RWPE1 (cell line): ENCODE results near the gene PIP5K1C.

Experiments
- CTCF ChIA-PET: fragments of 350-600 bp; sonication (Branson Sonifier 250); formaldehyde crosslinking; extraction: SDS; loops from one replicate; lab custom pipeline; 2021; lab: Yijun Ruan, JAX
- POLR2A ChIA-PET: fragments of 400-600 bp; formaldehyde crosslinking; extraction: SDS; loops from one replicate; lab custom pipeline; 2020; ENCODE audit warnings: antibody characterized with exemption; ENCODE audit not compliant: low non-redundant PET; lab: Yijun Ruan, JAX
- DNase-seq: peaks from one replicate; pipeline ENCODE4 v3.0.0; 2012; ENCODE audit warnings: low spot score
- H3K27ac ChIP-seq: fragments of 450-650 bp; 2 replicates; pipeline ENCODE4 v1.5.1; 2017
- CTCF ChIP-seq: fragments of 450-650 bp; conservative IDR thresholded peaks from 2 replicates; pipeline ENCODE4 v1.5.1; 2017; ENCODE audit warnings: low read depth, mild to moderate bottlenecking

PIP5K1C gene

GRCh38 chr19:3700242-3701032 lies at the start of gene PIP5K1C:
Gene PIP5K1C (minus strand): TSS chr19:3700468. CDS start chr19:3700390, 78 bp downstream.
- TF ChIP-seq CTCF = peak; percentile 94

GRCh38 chr19:3748965-3749364 lies 48.7 kb upstream of the PIP5K1C start:
- POLR2A ChIA-PET = interaction anchor here (0.5 kb wide), 1 partner anchor 581 kb away, joined by 5 read pairs; no protein-coding TSS in a partner anchor
- no peak for TF ChIP-seq CTCF
- H3K27ac ChIP-seq = no peak overlapping the region
- CTCF ChIA-PET = no interaction called here
- no peak for DNase-seq

More at GRCh38 chr19:3700242-3701032, at the start of gene PIP5K1C:
- ChIA-PET CTCF (interaction anchor here (0.7 to 1.6 kb wide), 3 partner anchors 8 to 10 kb away, joined by 3 to 8 read pairs (median 4); no protein-coding TSS in a partner anchor), POLR2A (no interaction called here)
- H3K27ac ChIP-seq = peak within 1 kb of the TSS; percentile 71
- DNase-seq = peak; percentile 89

GRCh38 chr19:3746371-3747056 lies 46.2 kb upstream of the PIP5K1C start:
- no peak for DNase-seq
- ChIA-PET POLR2A (no interaction called here), CTCF (interaction anchor here (0.7 kb wide), 1 partner anchor 102 kb away, joined by 3 read pairs; no protein-coding TSS in a partner anchor)
- TF ChIP-seq CTCF = no peak
- H3K27ac ChIP-seq = no peak overlapping the region

GRCh38 chr19:3745363-3746045 lies 45.2 kb upstream of the PIP5K1C start:
- ChIA-PET CTCF (no interaction called here), POLR2A (no interaction called here)
- TF ChIP-seq CTCF = no peak
- no peak overlapping the region for H3K27ac ChIP-seq
- DNase-seq = no peak

- ChIA-PET POLR2A (interaction anchor here (0.6 to 0.7 kb wide), 2 partner anchors 19 to 162 kb away, joined by 3 to 5 read pairs; no protein-coding TSS in a partner anchor), CTCF (no interaction called here)
- H3K27ac ChIP-seq = no peak overlapping the region
- DNase-seq = peak; percentile 35
- TF ChIP-seq CTCF = no peak
Measured at GRCh38 chr19:3743486-3743885, 43.2 kb upstream of the PIP5K1C start.

GRCh38 chr19:3740431-3740830 lies 40.2 kb upstream of the PIP5K1C start:
- no peak overlapping the region for H3K27ac ChIP-seq
- no peak for DNase-seq
- TF ChIP-seq CTCF = no peak
- ChIA-PET CTCF (no interaction called here), POLR2A (no interaction called here)
